Lung (tissue), 12 donors: Measurements from ENCODE around the gene EDC3. TPM values are rescaled to one million over a fixed set of nuclear protein-coding genes. Genes with fewer than 3 reads are reported as not detected.

Source experiments
- ATAC-seq: fragments of 200-7000 bp; cut with Tn5 transposase; one replicate; pipeline ENCODE4 v1.9.1; 2020; ENCODE audit warnings: moderate number of reproducible peaks; ENCODE audit not compliant: insufficient read depth, low FRiP score
- DNase-seq, 3 donors: peaks; one replicate each; pipeline ENCODE4 v3.0.0-alpha.2; 2013 to 2017
- H3K27ac ChIP-seq, 2 donors: one replicate each; pipeline ENCODE4 v1.5.1; 2013; ENCODE audit warnings: mild to moderate bottlenecking in 2 of 2, moderate library complexity in 2 of 2, control low read depth in 1 of 2, inconsistent platforms in 1 of 2, low read depth in 1 of 2, low read length in 1 of 2
- H3K27me3 ChIP-seq, 3 donors: one replicate each; pipeline ENCODE4 v1.5.1; 2013; ENCODE audit warnings: low read length in 2 of 3; ENCODE audit not compliant: control insufficient read depth in 3 of 3, insufficient read depth in 3 of 3
- H3K36me3 ChIP-seq, 4 donors: one replicate each; pipeline ENCODE4 v1.5.1; 2013; ENCODE audit warnings: low read length in 4 of 4, mild to moderate bottlenecking in 1 of 4, moderate library complexity in 1 of 4; ENCODE audit not compliant: control insufficient read depth in 4 of 4, insufficient read depth in 4 of 4
- H3K4me1 ChIP-seq, 5 donors: one replicate each; pipeline ENCODE4 v1.5.1; 2013; ENCODE audit warnings: low read length in 5 of 5, mild to moderate bottlenecking in 2 of 5, moderate library complexity in 1 of 5; ENCODE audit not compliant: control insufficient read depth in 5 of 5, insufficient read depth in 5 of 5
- H3K4me3 ChIP-seq: one replicate; pipeline ENCODE4 v1.5.1; 2013; ENCODE audit warnings: mild to moderate bottlenecking, control low read depth, moderate library complexity
- H3K9ac ChIP-seq, 2 donors: one replicate each; pipeline ENCODE4 v1.5.1; 2013; ENCODE audit warnings: low read length in 2 of 2, control low read depth in 1 of 2; ENCODE audit not compliant: insufficient read depth in 1 of 2
- H3K9me3 ChIP-seq, 4 donors: one replicate each; pipeline ENCODE4 v1.5.1; 2013; ENCODE audit warnings: low read length in 3 of 4, mild to moderate bottlenecking in 1 of 4, moderate library complexity in 1 of 4; ENCODE audit not compliant: control insufficient read depth in 4 of 4, insufficient read depth in 3 of 4
- WGBS, 2 donors: extraction: QIAGEN DNeasy Blood & Tissue Kit; methylation state at CpG; one replicate each; pipeline ENCODE4 v1.1.7; 2013; 5-methylcytosine and 5-hydroxymethylcytosine counted together
- polyA plus RNA-seq, 2 donors: library from polyadenylated mRNA; stranded (reverse); fragments of 200-250 nt; gene quantifications; one replicate each; pipeline ENCODE4 v1.2.1, GENCODE V29; 2013
- total RNA-seq, 2 donors: library from RNA; depleted of rRNA in 1 of 2; stranded (reverse); fragments of >200 nt in 1 of 2; gene quantifications; one replicate each; pipeline ENCODE4 v1.2.1, GENCODE V29; 2014 to 2021
- TF ChIP-seq, protein P1 (sequence below): IDR thresholded peaks from 2 replicates; pipeline ENCODE4 v1.5.1; 2012; ENCODE audit warnings: mild to moderate bottlenecking; ENCODE audit errors: control extremely low read depth, extremely low read depth
- donor health status: control.
- donor health status: control.
- donor health status: Bipolar disorder and iron deficiency.
- donor health status: healthy.
- donor health status: DM: yes; HTN: yes; CAD: no.

Gene EDC3
- total and polyA plus RNA-seq, 4 donors, result 15.3 to 31.9 (median 22.0) TPM

DNA sequence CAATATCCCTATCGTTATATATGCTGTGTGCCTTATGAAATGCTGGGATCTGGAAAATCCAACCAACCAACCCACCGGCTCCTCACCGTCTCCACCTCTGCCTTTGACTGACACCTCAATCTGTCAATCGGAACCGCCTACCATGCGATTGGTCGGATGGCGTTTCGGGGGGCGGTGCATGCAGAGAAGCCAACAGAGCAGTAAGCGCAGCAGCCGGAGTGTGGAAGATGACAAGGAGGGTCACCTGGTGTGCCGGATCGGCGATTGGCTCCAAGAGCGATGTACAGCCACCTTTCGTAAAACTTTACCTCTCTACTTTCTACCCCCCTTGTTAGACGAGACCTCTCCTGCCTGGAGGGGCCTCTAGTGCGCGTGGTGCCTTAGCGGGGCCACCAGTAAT lies 73.9 kb downstream of the EDC3 start:
- WGBS, 2 donors, result 92 to 94% methylated on average over 21 of the region's 21 CpGs
- H3K27ac ChIP-seq, result no peak overlapping the region
- no peak for DNase-seq

DNA sequence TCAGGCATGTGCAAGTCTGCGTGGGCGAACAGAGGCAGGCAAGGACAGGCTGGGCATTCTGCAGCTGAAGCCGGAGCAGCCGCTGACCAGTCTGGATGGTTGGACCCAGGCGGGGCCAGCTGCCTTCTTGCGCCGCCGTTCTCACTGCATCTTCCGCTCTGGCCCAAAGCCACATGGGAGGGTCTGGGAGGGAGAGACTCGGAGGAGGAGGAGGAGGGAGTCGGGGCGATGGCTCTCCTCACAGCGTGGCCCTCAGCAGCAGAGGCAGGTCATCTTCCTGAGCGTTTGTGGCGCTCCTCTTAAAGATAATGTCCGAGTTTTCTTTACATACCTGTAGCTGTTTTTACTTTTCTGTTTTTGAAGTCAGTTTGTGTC lies 74.3 kb downstream of the EDC3 start:
- ATAC-seq (no peak), DNase-seq (no peak)
- no peaks in the 10 kb centered on the region for H3K9me3 ChIP-seq
- H3K36me3 ChIP-seq, result peaks cover 30 to 75% (median 65%) of the 10 kb centered on the region in 4 donors
- H3K9ac ChIP-seq, result no peak overlapping the region
- no peak overlapping the region for H3K4me3 ChIP-seq
- TF ChIP-seq, protein P1, sequence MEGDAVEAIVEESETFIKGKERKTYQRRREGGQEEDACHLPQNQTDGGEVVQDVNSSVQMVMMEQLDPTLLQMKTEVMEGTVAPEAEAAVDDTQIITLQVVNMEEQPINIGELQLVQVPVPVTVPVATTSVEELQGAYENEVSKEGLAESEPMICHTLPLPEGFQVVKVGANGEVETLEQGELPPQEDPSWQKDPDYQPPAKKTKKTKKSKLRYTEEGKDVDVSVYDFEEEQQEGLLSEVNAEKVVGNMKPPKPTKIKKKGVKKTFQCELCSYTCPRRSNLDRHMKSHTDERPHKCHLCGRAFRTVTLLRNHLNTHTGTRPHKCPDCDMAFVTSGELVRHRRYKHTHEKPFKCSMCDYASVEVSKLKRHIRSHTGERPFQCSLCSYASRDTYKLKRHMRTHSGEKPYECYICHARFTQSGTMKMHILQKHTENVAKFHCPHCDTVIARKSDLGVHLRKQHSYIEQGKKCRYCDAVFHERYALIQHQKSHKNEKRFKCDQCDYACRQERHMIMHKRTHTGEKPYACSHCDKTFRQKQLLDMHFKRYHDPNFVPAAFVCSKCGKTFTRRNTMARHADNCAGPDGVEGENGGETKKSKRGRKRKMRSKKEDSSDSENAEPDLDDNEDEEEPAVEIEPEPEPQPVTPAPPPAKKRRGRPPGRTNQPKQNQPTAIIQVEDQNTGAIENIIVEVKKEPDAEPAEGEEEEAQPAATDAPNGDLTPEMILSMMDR, result no peak
- H3K27ac ChIP-seq, result no peak overlapping the region
- peaks cover 8 to 22% (median 12%) of the 10 kb centered on the region in 5 donors for H3K4me1 ChIP-seq
- 87 to 96% methylated on average over 16 of the region's 16 CpGs for WGBS, 2 donors
- no peaks in the 10 kb centered on the region for H3K27me3 ChIP-seq

More for the DNA sequence above, 73.9 kb downstream of the EDC3 start:
- Histone ChIP-seq H3K4me1 (peaks cover 4 to 19% (median 10%) of the 10 kb centered on the region in 5 donors), H3K36me3 (peaks cover 32 to 79% (median 69%) of the 10 kb centered on the region in 4 donors), H3K9ac (no peak overlapping the region), H3K27me3 (no peaks in the 10 kb centered on the region), H3K4me3 (no peak overlapping the region), H3K9me3 (no peaks in the 10 kb centered on the region)
- no peak for ATAC-seq
- TF ChIP-seq, protein P1, result no peak

DNA sequence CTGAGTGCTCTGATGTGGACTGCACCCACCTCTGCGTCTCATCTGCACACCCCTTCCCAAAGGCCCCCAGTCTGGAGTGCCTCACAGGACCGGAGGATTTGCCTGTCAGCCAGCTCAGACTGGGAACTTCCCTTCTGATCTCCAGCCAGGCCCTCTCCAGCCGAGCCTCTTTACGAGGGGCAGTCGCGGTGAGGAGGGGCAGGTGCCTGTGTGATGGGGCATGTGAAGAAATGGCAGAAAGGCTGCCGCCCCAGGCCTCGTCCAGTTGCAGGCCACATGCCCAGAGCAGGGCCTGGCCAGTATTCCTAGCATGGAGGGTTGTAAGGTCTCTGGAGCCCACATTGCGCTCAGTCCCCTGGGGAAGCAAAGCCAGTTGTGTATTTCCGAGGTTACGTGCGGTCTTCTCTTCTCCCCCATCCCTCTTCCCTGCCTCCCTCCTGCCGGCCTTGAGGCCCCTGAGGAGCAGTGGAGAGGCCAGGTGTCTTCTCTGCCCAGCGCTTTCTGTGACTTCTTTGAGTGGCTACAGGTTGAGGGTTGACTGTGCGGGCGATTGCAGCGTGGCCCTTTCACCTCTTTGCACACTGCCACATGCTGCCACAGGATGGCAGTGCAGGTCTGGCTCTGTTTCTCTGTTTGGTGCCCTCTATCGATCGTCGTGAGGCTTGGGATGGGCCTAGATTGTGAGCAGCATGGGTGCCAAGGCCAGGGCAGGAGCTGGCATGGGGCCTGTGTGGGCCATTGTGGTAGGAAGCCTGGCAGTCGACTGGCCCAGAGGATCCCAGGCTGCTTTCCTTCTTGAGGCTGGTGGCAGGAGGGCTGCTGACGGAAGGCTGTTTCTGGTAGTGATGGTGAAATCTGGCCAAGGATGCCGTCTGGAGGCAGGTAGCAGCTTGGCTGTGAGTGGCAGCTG lies 74.9 kb downstream of the EDC3 start:
- H3K9me3 ChIP-seq, result no peaks in the 10 kb centered on the region
- ATAC-seq (peak; percentile 61), DNase-seq (peak in 2 of 3 donors; percentile 50 to 53)
- peaks cover 27 to 69% (median 60%) of the 10 kb centered on the region in 4 donors for H3K36me3 ChIP-seq
- WGBS, 2 donors, result 61 to 64% methylated on average over 23 of the region's 23 CpGs
- no peak overlapping the region for H3K27ac ChIP-seq
- H3K4me1 ChIP-seq, result peaks cover 10 to 22% (median 12%) of the 10 kb centered on the region in 5 donors
- H3K9ac ChIP-seq, result no peak overlapping the region
- H3K27me3 ChIP-seq, result no peaks in the 10 kb centered on the region
- H3K4me3 ChIP-seq, result no peak overlapping the region
- TF ChIP-seq, protein P1, result peak; percentile 83
